K562 (cell line): ENCODE data around the gene FGF2. TPM values are rescaled to one million over a fixed set of nuclear protein-coding genes. Genes with fewer than 3 reads are reported as not detected.

ENCODE experiments used
- ATAC-seq: fragments of 200-7000 bp; cut with Tn5 transposase; 3 replicates; pipeline ENCODE4 v1.9.1; 2020; ENCODE audit warnings: moderate library complexity
- BruUV-seq: library from RNA; stranded (reverse); fragments of 400-500 nt; replicated peaks from 2 replicates; lab custom pipeline; 2021; lab: Mats Ljungman, UMichigan
- CTCF ChIA-PET: fragments of 300-600 bp; formaldehyde crosslinking; extraction: SDS; loops from one replicate; lab custom pipeline; 2021; ENCODE audit warnings: low intra/inter-chr PET ratio; lab: Yijun Ruan, JAX
- POLR2A ChIA-PET: fragments of 300-600, 350-650 bp; sonication (Branson Sonifier 250); formaldehyde crosslinking; extraction: SDS; loops from one replicate; lab custom pipeline; 2021; ENCODE audit warnings: antibody characterized with exemption, inconsistent platforms; lab: Yijun Ruan, JAX
- DNase-seq, 4 experiments: peaks; one replicate each; pipeline versions ENCODE4 v3.0.0 to v3.0.0-alpha.2; 2011 to 2018; ENCODE audit warnings: low spot score in 3 of 4, mixed read lengths in 3 of 4; ENCODE audit errors: extremely low read depth in 1 of 4
- FAIRE-seq: peaks from 2 replicates; lab custom pipeline; 2011; peaks lifted over from hg19 to GRCh38; lab: Jason Lieb, UNC
- H2AFZ ChIP-seq: 2 replicates; pipeline ENCODE4 v1.6.0; 2011; ENCODE audit warnings: low read depth, low read length, control low read depth, inconsistent platforms
- H3K27ac ChIP-seq: fragments of 200-600 bp; 3 replicates; pipeline ENCODE4 v1.8.0; 2011; ENCODE audit warnings: low read depth, mild to moderate bottlenecking, control low read depth, inconsistent platforms, low read length, moderate library complexity, mixed read lengths; ENCODE audit errors: extremely low read depth
- H3K27me3 ChIP-seq, 2 experiments: fragments of 300-600 bp in 1 of 2; 2 replicates in 1 of 2; 3 replicates in 1 of 2; pipeline versions ENCODE4 v1.6.0 to v1.8.0; 2011; ENCODE audit warnings: inconsistent platforms in 2 of 2, low read length in 2 of 2, mild to moderate bottlenecking in 1 of 2, mixed read lengths in 1 of 2, moderate library complexity in 1 of 2; ENCODE audit not compliant: control insufficient read depth in 2 of 2, insufficient read depth in 2 of 2
- H3K36me3 ChIP-seq: fragments of 300-600 bp; 3 replicates; pipeline ENCODE4 v1.8.0; 2011; ENCODE audit warnings: mild to moderate bottlenecking, low read length, inconsistent platforms; ENCODE audit not compliant: control insufficient read depth, insufficient read depth
- H3K4me1 ChIP-seq, 2 experiments: fragments of 200-600 bp in 1 of 2; replicated peaks in 1 of 2; 2 replicates in 1 of 2; 3 replicates in 1 of 2; pipeline versions ENCODE4 v1.5.1 to v1.8.0; 2011; ENCODE audit warnings: inconsistent platforms in 2 of 2, low read length in 2 of 2, mild to moderate bottlenecking in 1 of 2, mixed read lengths in 1 of 2, moderate library complexity in 1 of 2; ENCODE audit not compliant: control insufficient read depth in 2 of 2, insufficient read depth in 2 of 2
- H3K4me2 ChIP-seq: 2 replicates; pipeline ENCODE4 v1.6.1; 2011; ENCODE audit warnings: low read length, control low read depth, inconsistent platforms, mixed read lengths; ENCODE audit not compliant: insufficient read depth
- H3K4me3 ChIP-seq: fragments of 200-600 bp; sonication (generic), shearing (Covaris generic); 2 replicates; pipeline ENCODE4 v1.5.1; 2016; ENCODE audit warnings: control low read depth, inconsistent platforms
- H3K79me2 ChIP-seq: fragments of 200-600 bp; 3 replicates; pipeline ENCODE4 v1.8.0; 2011; ENCODE audit warnings: low read length, inconsistent platforms; ENCODE audit not compliant: control insufficient read depth, insufficient read depth
- H3K9ac ChIP-seq, 2 experiments: 2 replicates each; pipeline versions ENCODE4 v1.6.0 to v1.6.1; 2011; ENCODE audit warnings: low read depth in 2 of 2, low read length in 2 of 2, control low read depth in 1 of 2, inconsistent platforms in 1 of 2, mild to moderate bottlenecking in 1 of 2, mixed read lengths in 1 of 2; ENCODE audit not compliant: insufficient read depth in 1 of 2
- H3K9me1 ChIP-seq: one replicate; pipeline ENCODE4 v1.6.0; 2011; ENCODE audit warnings: inconsistent platforms, mild to moderate bottlenecking, low read length, moderate library complexity; ENCODE audit not compliant: control insufficient read depth, insufficient read depth
- H3K9me3 ChIP-seq: replicated peaks from 2 replicates; pipeline ENCODE4 v1.5.1; 2011; ENCODE audit warnings: low read depth, low read length, inconsistent platforms; ENCODE audit not compliant: control insufficient read depth, insufficient read depth
- H4K20me1 ChIP-seq: replicated peaks from 2 replicates; pipeline ENCODE4 v1.6.1; 2011; ENCODE audit warnings: low read length, inconsistent platforms, mixed read lengths; ENCODE audit not compliant: control insufficient read depth, insufficient read depth
- FOXM1 ChIP-seq, 2 experiments: fragments of 450-650 bp in 1 of 2; sonication (generic) in 1 of 2; formaldehyde crosslinking in 1 of 2; IDR thresholded peaks; 2 replicates each; pipeline versions ENCODE4 v1.6.1 to v1.9.0; 2017 to 2022; ENCODE audit warnings: low read depth in 2 of 2, mild to moderate bottlenecking in 2 of 2, missing genetic modification reagents in 1 of 2, moderate library complexity in 1 of 2
- FUS ChIP-seq: fragments of 200-400 bp; formaldehyde crosslinking; optimal IDR thresholded peaks from 2 replicates; pipeline ENCODE3; 2017; ENCODE audit warnings: low read depth, low read length
- GABPB1 ChIP-seq: sonication (generic); formaldehyde crosslinking; IDR thresholded peaks from 2 replicates; pipeline ENCODE4 v1.8.0; 2022; ENCODE audit warnings: mild to moderate bottlenecking, missing genetic modification reagents
- JUNB ChIP-seq: fragments of 450-650 bp; formaldehyde crosslinking; conservative IDR thresholded peaks from 2 replicates; pipeline ENCODE4 v1.4.0; 2020; ENCODE audit warnings: mild to moderate bottlenecking
- KLF1 ChIP-seq: fragments of 450-650 bp; IDR thresholded peaks from 2 replicates; pipeline ENCODE4 v1.6.1; 2016; ENCODE audit warnings: missing genetic modification characterization, missing compliant biosample characterization
- NFE2 ChIP-seq: IDR thresholded peaks from 2 replicates; pipeline ENCODE4 v1.6.1; 2014; ENCODE audit warnings: antibody characterized with exemption, low read depth
- PHF20 ChIP-seq: fragments of 450-650 bp; IDR thresholded peaks from 2 replicates; pipeline ENCODE4 v1.6.1; 2018; ENCODE audit not compliant: partially characterized antibody
- POLR2AphosphoS5 ChIP-seq: IDR thresholded peaks from 2 replicates; pipeline ENCODE4 v1.6.1; 2011; ENCODE audit warnings: mild to moderate bottlenecking, low read depth, low read length, moderate library complexity; ENCODE audit not compliant: control insufficient read depth, insufficient read depth
- RCOR1 ChIP-seq, 2 experiments: IDR thresholded peaks; 2 replicates each; pipeline ENCODE4 v1.6.1; 2012; ENCODE audit warnings: low read depth in 2 of 2, low read length in 2 of 2, borderline replicate concordance in 1 of 2, improper control_type of control experiment in 1 of 2
- STAG1 ChIP-seq: sonication (generic); formaldehyde crosslinking; IDR thresholded peaks from 2 replicates; pipeline ENCODE4 v1.5.0; 2020; ENCODE audit warnings: missing genetic modification reagents, borderline replicate concordance
- YBX1 ChIP-seq: fragments of 450-650 bp; IDR thresholded peaks from 2 replicates; pipeline ENCODE4 v1.7.1; 2016; ENCODE audit warnings: mild to moderate bottlenecking
- ZNF197 ChIP-seq: fragments of 200-800 bp; sonication (Bioruptor generic); IDR thresholded peaks from 2 replicates; pipeline ENCODE4 v1.6.1; 2016; ENCODE audit warnings: low read depth, missing genetic modification characterization, missing compliant biosample characterization
- ZNF224 ChIP-seq: sonication (generic); formaldehyde crosslinking; IDR thresholded peaks from 2 replicates; pipeline ENCODE4 v1.8.0; 2022; ENCODE audit warnings: mild to moderate bottlenecking, missing genetic modification reagents
- ZNF57 ChIP-seq: fragments of 450-650 bp; formaldehyde crosslinking; IDR thresholded peaks from 2 replicates; pipeline ENCODE4 v1.4.0; 2020; ENCODE audit warnings: mild to moderate bottlenecking, moderate library complexity
- WGBS: fragments of 100-300 bp; shearing (Covaris generic); methylation state at CpG from one replicate; pipeline ENCODE4 v1.1.6; 2016; ENCODE audit warnings: low coverage, mixed read lengths; ENCODE audit not compliant: insufficient coverage; ENCODE audit errors: missing lambda C conversion rate; 5-methylcytosine and 5-hydroxymethylcytosine counted together
- in situ Hi-C: fragments of 300-500 bp; cut with MboI; formaldehyde crosslinking; loops from 4 replicates; pipeline ENCODE4 v1.15.0; 2018; ENCODE audit warnings: inconsistent platforms, mixed read lengths
- intact Hi-C: fragments of 100-400 bp; cut with micrococcal nuclease; formaldehyde crosslinking; loops from 2 replicates; pipeline ENCODE4 v1.14.2; 2022
- polyA plus RNA-seq, 8 experiments: library from polyadenylated mRNA; depleted of rRNA in 4 of 8; stranded (reverse) in 5 of 8; unstranded in 3 of 8; fragments of >200 nt; fragmentation: Nextera tagmentation in 2 of 8; fragmentation: Illumina TruSeq in 1 of 8; extraction: Ambion mirVana in 2 of 8; extraction: Trizol in 1 of 8; gene quantifications; 2 replicates each; pipeline versions ENCODE4 v1.2.1 to v1.2.3, GENCODE V29; 2011 to 2014; ENCODE audit warnings: inconsistent platforms in 1 of 8, missing spikeins in 1 of 8
- total RNA-seq, 7 experiments: library from RNA; depleted of rRNA in 6 of 7; stranded (reverse); fragments of >200 nt in 6 of 7; fragmentation: Illumina TruSeq in 2 of 7; extraction: Trizol in 2 of 7; gene quantifications; 2 replicates each; pipeline versions ENCODE4 v1.2.1 to v1.2.3, GENCODE V29; 2011 to 2021; ENCODE audit warnings: low replicate concordance in 1 of 7

FGF2 gene
- total and polyA plus RNA-seq, 9 of the 15 experiments (the other 6 are each of a cell fraction or from before 2014, with no cell fraction given) = 2.5 to 19.4 (median 9.2) TPM

DNA sequence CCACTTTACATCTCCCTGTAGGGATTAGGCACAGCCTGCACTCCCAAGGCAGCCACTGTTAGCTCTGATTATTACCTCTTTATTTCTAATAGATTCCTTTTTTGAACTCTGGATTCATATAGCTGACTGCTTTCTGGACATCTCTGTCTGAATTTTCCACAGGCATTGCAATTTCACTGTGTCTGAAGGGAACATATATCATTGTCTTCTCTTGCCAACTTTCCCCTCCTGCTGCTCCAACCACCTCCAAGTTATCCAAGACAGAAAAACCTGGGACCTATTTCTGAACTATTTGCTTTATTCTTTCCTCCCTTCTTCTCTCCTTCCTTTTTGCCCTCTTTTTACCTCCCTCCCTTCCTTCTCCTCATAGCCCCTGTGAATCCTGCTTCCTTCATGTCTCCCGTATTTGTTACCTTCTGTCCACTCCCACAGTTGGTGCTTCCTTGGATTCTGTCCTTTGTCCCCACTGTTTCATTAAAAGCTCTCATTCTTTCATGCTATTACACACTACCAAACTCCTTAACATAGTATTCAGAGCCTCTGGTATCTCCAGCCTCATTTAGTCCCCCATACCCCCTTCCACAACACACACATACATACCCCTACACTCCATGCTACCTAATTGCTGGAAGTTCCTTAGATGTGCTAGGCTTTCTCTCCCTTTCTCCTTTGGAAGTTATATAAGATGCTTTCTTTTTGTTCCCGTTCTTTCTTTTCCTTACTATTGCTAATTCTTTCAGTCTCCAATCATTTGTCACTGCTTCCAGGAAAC is 34.7 kb downstream of the FGF2 start:
- ChIA-PET POLR2A (interaction anchor here (0.6 kb wide), 1 partner anchor 17 kb away, joined by 3 read pairs; no protein-coding TSS in a partner anchor), CTCF (no interaction called here)
- Histone ChIP-seq H4K20me1 (no peaks in the 10 kb centered on the region), H3K79me2 (0 out of 3 replicates have a peak, but pooled peaks cover 9% of the 10 kb centered on the region), H3K27ac (no peak overlapping the region), H2AFZ (no peak overlapping the region), H3K36me3 (no peaks in the 10 kb centered on the region; the same call in 2 of the 3 replicates), H3K4me3 (no peak overlapping the region), H3K9me3 (no peaks in the 10 kb centered on the region), H3K9me1 (no peaks in the 10 kb centered on the region), H3K9ac (no peak overlapping the region), H3K4me2 (no peak overlapping the region), H3K4me1 (no peaks in the 10 kb centered on the region), H3K27me3 (no peaks in the 10 kb centered on the region)
- ATAC-seq = peak; percentile 35; the same call in 2 of the 3 replicates
- in situ Hi-C loops (no loop called here), intact Hi-C loops (no loop called here)
- no peak for TF ChIP-seq FUS
- no peak for FAIRE-seq
- 57% methylated on average over 2 of the region's 2 CpGs for WGBS
- BruUV-seq = no TSS peak
- no peak for DNase-seq

DNA sequence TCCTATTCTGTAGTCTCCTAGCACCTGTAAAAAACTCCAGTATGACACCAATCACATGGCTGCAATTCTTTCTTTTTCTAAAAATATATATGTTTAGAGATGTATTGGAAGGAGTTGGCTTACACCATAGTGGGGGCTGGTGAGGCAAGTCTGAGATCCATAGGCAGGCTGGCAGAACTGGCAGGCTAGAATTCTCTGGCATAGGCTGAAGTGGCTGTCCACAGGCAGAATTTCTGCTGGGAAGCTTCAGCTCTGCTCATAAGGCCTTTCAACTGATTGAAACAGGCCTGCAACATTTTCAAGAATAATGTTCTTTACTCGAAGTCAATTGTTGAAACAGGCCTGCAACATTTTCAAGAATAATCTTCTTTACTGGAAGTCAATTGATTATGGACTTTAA is 37.0 kb downstream of the FGF2 start:
- CTCF ChIA-PET = no interaction called here
- no peak for TF ChIP-seq ZNF57 (CRISPR knock-in tag)
- TF ChIP-seq RCOR1 (IDR thresholded peaks at IDR 0.05; ENCODE audit: borderline replicate concordance in 1 of 2, low read depth in 2 of 2, low read length in 2 of 2) = no peak
- TF ChIP-seq KLF1 (tag) = no peak
- no peak for TF ChIP-seq ZNF197 (CRISPR knock-in tag)
- TF ChIP-seq GABPB1 (CRISPR knock-in tag) = no peak
- no peak for TF ChIP-seq PHF20
- TF ChIP-seq FOXM1 (IDR thresholded peaks at IDR 0.05; ENCODE audit: low read depth) = no peak
- no peak for TF ChIP-seq FOXM1 (CRISPR knock-in tag; IDR thresholded peaks at IDR 0.05; ENCODE audit: low read depth)
- no peak for TF ChIP-seq ZNF224
- no peak for TF ChIP-seq POLR2AphosphoS5
- TF ChIP-seq STAG1 (CRISPR knock-in tag) = no peak
- no peak for TF ChIP-seq YBX1
- no peak for TF ChIP-seq NFE2
- TF ChIP-seq JUNB (CRISPR knock-in tag) = no peak

More for the DNA sequence above, 37.0 kb downstream of the FGF2 start:
- Histone ChIP-seq H4K20me1 (no peaks in the 10 kb centered on the region), H3K9ac (no peak overlapping the region), H3K9me3 (no peaks in the 10 kb centered on the region), H3K27me3 (no peaks in the 10 kb centered on the region), H3K36me3 (no peaks in the 10 kb centered on the region; the same call in 2 of the 3 replicates), H3K4me3 (no peak overlapping the region), H3K4me1 (no peaks in the 10 kb centered on the region), H2AFZ (no peak overlapping the region), H3K79me2 (0 out of 3 replicates have a peak, but pooled peaks cover 7% of the 10 kb centered on the region), H3K9me1 (no peaks in the 10 kb centered on the region), H3K4me2 (no peak overlapping the region), H3K27ac (no peak overlapping the region)
- in situ Hi-C loops = no loop called here
- POLR2A ChIA-PET = interaction anchor here (0.9 to 1.0 kb wide), 2 partner anchors 8 to 11 kb away, joined by 3 read pairs; no protein-coding TSS in a partner anchor
- no TSS peak for BruUV-seq
- ATAC-seq (no peak), DNase-seq (no peak), FAIRE-seq (no peak)
- WGBS = 36% methylated on average over 1 of the region's 1 CpG
- intact Hi-C loops = no loop called here
